WI38 (cell line): ENCODE results near the gene COL19A1.

Source experiments
- H3K4me3 ChIP-seq: 2 replicates; pipeline ENCODE4 v1.5.1; 2011; ENCODE audit warnings: low read depth, mild to moderate bottlenecking, control low read depth, low read length
- TF ChIP-seq, protein P1 (sequence below): IDR thresholded peaks from 2 replicates; pipeline ENCODE4 v1.5.1; 2012; ENCODE audit warnings: low read depth, mild to moderate bottlenecking, control low read depth, low read length

Gene COL19A1

DNA sequence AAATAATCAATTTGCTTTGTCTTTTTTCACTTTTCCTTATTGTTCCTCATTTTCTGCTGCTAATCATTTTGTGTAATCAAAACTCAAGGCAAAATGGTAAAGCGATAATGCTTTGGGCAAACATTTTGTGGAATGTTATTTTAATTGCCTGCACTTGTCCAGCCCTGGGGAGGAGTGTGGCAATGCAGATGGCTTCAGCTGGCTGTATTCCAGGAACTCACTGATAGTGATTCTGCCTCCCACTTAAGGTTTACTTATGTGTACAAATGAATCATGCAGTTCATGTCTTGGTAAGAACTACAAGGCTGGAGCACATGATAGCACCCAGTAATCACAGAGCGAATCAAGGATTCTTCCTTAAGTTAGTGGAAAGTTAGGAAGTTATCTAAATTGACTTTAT is 107.8 kb downstream of the COL19A1 start:
- no peak overlapping the region for H3K4me3 ChIP-seq
- TF ChIP-seq, protein P1, sequence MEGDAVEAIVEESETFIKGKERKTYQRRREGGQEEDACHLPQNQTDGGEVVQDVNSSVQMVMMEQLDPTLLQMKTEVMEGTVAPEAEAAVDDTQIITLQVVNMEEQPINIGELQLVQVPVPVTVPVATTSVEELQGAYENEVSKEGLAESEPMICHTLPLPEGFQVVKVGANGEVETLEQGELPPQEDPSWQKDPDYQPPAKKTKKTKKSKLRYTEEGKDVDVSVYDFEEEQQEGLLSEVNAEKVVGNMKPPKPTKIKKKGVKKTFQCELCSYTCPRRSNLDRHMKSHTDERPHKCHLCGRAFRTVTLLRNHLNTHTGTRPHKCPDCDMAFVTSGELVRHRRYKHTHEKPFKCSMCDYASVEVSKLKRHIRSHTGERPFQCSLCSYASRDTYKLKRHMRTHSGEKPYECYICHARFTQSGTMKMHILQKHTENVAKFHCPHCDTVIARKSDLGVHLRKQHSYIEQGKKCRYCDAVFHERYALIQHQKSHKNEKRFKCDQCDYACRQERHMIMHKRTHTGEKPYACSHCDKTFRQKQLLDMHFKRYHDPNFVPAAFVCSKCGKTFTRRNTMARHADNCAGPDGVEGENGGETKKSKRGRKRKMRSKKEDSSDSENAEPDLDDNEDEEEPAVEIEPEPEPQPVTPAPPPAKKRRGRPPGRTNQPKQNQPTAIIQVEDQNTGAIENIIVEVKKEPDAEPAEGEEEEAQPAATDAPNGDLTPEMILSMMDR, result no peak

DNA sequence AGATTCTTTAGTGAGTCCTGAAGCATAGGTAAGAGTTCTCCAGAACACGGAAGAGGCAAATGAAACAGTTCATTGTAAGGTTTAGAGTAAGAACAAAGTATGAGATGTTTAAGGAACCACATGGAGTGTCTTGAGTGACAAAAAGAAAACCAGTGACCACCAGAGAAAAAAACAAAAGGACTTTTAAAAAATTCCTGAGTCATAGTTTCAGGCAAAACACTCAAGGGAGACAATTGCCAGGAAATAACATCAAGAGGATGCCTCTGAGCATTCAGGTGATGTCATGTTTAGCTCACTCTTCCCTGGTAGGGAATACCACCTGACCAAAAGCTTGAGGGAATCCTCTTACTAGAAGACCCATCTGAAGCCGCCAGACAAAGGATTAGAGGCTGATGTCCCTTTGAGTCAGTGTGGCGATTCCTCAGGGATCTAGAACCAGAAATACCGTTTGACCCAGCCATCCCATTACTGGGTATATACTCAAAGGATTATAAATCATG is 110.3 kb downstream of the COL19A1 start:
- TF ChIP-seq, protein P1, result no peak
- H3K4me3 ChIP-seq, result no peak overlapping the region

DNA sequence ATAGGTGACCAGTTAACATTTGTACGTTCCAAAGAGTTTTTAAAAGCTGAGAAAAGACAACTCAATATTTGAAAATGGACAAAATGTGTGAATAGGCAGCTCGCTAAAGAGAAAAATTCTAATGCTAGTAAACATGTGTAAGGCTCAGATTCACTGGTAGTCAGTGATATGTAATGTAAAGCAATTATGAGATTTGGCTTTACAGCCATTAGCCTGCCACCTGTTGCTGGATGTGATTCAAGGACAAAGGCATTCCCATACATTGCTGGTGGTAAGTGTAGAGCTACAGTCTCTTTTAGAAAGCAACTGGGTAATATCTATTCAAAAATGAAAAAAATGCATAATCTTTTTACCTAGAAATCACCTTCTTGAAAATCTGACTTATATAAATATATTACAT is 114.3 kb downstream of the COL19A1 start:
- H3K4me3 ChIP-seq, result no peak overlapping the region
- TF ChIP-seq, protein P1, result no peak

DNA sequence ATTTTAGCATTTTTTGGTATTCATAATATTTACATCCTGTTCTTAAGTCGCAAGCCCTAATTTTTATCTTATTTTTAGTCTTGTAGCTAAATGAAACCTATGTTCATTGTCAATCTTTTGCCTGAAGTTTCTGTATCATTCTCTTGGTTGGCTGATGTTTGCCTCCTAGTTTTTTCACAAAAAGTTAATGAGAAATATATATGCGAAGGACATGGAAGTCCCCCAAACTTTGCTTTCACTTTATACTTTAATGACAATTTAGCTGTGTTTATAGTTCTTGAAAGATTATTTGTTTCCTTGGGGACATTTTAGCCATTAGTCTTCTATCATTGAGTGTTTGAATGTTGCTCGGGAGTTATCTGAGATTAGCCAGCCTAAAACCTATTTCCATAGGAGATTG is 118.2 kb downstream of the COL19A1 start:
- H3K4me3 ChIP-seq, result no peak overlapping the region
- TF ChIP-seq, protein P1, result no peak

DNA sequence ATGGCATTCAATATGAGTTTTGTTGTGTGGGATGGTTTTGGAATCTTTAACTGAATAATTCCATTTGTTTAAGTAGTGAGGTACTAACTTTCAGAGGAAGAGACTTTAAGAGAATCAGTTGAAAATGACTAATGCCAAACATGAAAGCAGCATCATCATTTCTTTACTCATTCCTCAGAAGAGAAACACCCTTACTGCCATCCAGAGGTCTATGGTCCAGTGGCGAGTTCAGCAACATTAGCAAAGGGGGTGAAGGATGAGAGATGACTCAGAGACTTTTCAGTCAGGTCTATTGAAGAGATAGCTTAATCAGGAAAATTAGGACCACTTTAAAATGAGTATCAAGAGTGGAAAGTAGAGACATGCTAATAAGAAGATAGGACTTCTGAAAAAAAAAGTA is 118.8 kb downstream of the COL19A1 start:
- TF ChIP-seq, protein P1, result no peak
- H3K4me3 ChIP-seq, result no peak overlapping the region

DNA sequence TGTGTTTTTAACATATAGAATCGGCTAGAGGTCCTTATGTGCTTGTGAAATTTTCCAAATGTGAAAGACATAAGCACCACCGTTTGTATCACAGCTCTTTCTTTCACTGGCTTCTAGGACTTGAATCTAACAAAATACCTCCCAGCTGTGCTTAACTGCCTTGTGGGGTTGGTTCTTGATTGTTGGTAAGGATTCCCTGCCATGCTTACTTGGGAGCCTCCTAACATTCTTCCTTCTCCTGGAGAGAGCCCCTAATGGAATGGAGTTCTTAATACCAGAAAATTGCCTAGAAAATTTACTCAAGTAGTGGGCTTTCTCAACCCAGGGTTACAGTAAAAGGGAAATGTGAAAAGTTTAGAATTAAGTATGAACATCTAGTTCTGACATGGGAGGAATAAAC is 121.2 kb downstream of the COL19A1 start:
- H3K4me3 ChIP-seq, result no peak overlapping the region
- TF ChIP-seq, protein P1, result no peak

DNA sequence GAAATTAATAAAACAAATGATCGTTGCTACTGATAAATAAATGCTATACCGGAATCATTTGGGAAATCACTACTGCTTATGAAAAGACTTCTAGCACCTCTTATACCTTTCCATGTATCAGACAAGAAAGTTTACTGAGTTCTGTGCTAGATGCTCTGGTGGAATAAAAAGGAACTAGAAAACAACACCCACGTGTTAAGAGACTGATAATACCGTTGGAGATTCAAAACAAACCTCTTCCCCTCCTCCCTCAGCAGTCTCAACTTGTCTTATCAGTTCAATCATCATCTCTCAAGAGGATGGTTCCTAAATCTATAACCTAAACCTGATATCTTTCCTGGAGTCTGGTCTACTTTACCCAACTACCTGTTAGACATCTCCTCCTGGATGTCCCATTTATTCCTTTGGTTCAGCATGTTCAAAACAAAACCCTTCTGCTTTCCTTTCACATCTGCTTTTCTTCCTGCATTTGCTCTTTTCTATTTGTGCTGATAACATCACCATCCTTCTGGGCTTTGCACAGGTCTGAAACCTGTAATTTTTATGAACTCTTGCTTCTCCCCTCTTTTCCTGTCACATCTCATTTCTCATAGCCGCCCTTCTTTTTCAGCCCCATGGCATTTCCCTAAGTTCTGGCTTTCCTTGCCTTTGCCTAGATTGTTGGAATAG is 122.2 kb downstream of the COL19A1 start:
- H3K4me3 ChIP-seq, result no peak overlapping the region

More for the DNA sequence above, 122.2 kb downstream of the COL19A1 start:
- TF ChIP-seq, protein P1, result no peak
